Neural crest cell (in vitro differentiated cells): Measurements from ENCODE around the gene HDLBP. TPM values are rescaled to one million over a fixed set of nuclear protein-coding genes. Genes with fewer than 3 reads are reported as not detected.
A peak's percentile ranks its signal among the peaks of the same experiment; 100 is the strongest.

ENCODE experiments used
- DNase-seq: peaks from one replicate; pipeline ENCODE4 v3.0.0; 2021; ENCODE audit warnings: low read depth, mixed read lengths, low spot score
- H3K27ac Mint-ChIP-seq: one replicate; pipeline ENCODE4 v1.8.0; 2021; ENCODE audit warnings: mild to moderate bottlenecking, mixed read lengths; ENCODE audit not compliant: unreplicated experiment
- H3K27me3 Mint-ChIP-seq: 2 replicates; pipeline ENCODE4 v1.8.0; 2021; ENCODE audit warnings: low read depth, mild to moderate bottlenecking, mixed read lengths
- H3K36me3 Mint-ChIP-seq: 2 replicates; pipeline ENCODE4 v1.8.0; 2021; ENCODE audit warnings: low read depth, mild to moderate bottlenecking, mixed read lengths
- H3K4me1 Mint-ChIP-seq: 2 replicates; pipeline ENCODE4 v1.8.0; 2021; ENCODE audit warnings: mixed read lengths
- H3K4me3 Mint-ChIP-seq: one replicate; pipeline ENCODE4 v1.8.0; 2021; ENCODE audit warnings: mild to moderate bottlenecking, mixed read lengths
- H3K9me3 Mint-ChIP-seq: 2 replicates; pipeline ENCODE4 v1.8.0; 2021; ENCODE audit warnings: mixed read lengths
- CTCF ChIP-seq: fragments of 200-600 bp; sonication (generic); conservative IDR thresholded peaks from 2 replicates; pipeline ENCODE4 v1.5.0; 2021; ENCODE audit warnings: antibody characterized with exemption, mild to moderate bottlenecking
- total RNA-seq: library from RNA; stranded (reverse); gene quantifications from 2 replicates; pipeline ENCODE4 v1.2.1, GENCODE V29; 2021

The HDLBP gene
- total RNA-seq, 1 donor from 2014 or later = 333 TPM

GRCh38 chr2:241275504-241275903 lies 40.0 kb downstream of the HDLBP start:
- Mint-ChIP-seq H3K36me3 (peaks cover 13% of the 10 kb centered on the region), H3K4me1 (peaks cover 32% of the 10 kb centered on the region), H3K27me3 (no peaks in the 10 kb centered on the region), H3K4me3 (no peak overlapping the region), H3K9me3 (no peaks in the 10 kb centered on the region), H3K27ac (no peak overlapping the region)
- TF ChIP-seq CTCF = no peak
- DNase-seq = no peak

GRCh38 chr2:241274127-241274526 lies 41.3 kb downstream of the HDLBP start:
- H3K4me3 Mint-ChIP-seq = peak overlapping the region; percentile 89
- DNase-seq = no peak
- no peaks in the 10 kb centered on the region for H3K27me3 Mint-ChIP-seq
- no peaks in the 10 kb centered on the region for H3K9me3 Mint-ChIP-seq
- peaks cover 26% of the 10 kb centered on the region for H3K4me1 Mint-ChIP-seq
- no peak overlapping the region for H3K27ac Mint-ChIP-seq
- no peak for TF ChIP-seq CTCF
- peaks cover 14% of the 10 kb centered on the region for H3K36me3 Mint-ChIP-seq

- H3K4me1 Mint-ChIP-seq = peaks cover 30% of the 10 kb centered on the region
- TF ChIP-seq CTCF = no peak
- peaks cover 16% of the 10 kb centered on the region for H3K36me3 Mint-ChIP-seq
- no peaks in the 10 kb centered on the region for H3K9me3 Mint-ChIP-seq
- DNase-seq = no peak
- H3K27ac Mint-ChIP-seq = no peak overlapping the region
- no peaks in the 10 kb centered on the region for H3K27me3 Mint-ChIP-seq
- peak overlapping the region; percentile 89 for H3K4me3 Mint-ChIP-seq
Observed at GRCh38 chr2:241273210-241274020, 42.1 kb downstream of the HDLBP start.

GRCh38 chr2:241272303-241273209 lies 42.9 kb downstream of the HDLBP start:
- Mint-ChIP-seq H3K4me3 (peak overlapping the region; percentile 89), H3K36me3 (peaks cover 16% of the 10 kb centered on the region), H3K9me3 (no peaks in the 10 kb centered on the region), H3K4me1 (peaks cover 33% of the 10 kb centered on the region), H3K27ac (no peak overlapping the region), H3K27me3 (no peaks in the 10 kb centered on the region)
- no peak for TF ChIP-seq CTCF
- DNase-seq = peak; percentile 24

- H3K9me3 Mint-ChIP-seq = no peaks in the 10 kb centered on the region
- H3K36me3 Mint-ChIP-seq = peaks cover 16% of the 10 kb centered on the region
- H3K4me3 Mint-ChIP-seq = peak overlapping the region; percentile 93
- peaks cover 33% of the 10 kb centered on the region for H3K4me1 Mint-ChIP-seq
- TF ChIP-seq CTCF = no peak
- H3K27ac Mint-ChIP-seq = peak overlapping the region; percentile 83
- no peaks in the 10 kb centered on the region for H3K27me3 Mint-ChIP-seq
- DNase-seq = peak; percentile 12
Observed at GRCh38 chr2:241271706-241272302, 43.7 kb downstream of the HDLBP start.
